NCI-H460 (cell line): ENCODE data around the gene MYO15A. TPM values are rescaled to one million over a fixed set of nuclear protein-coding genes. Genes with fewer than 3 reads are reported as not detected.

Experiments used
- DNase-seq: peaks from one replicate; pipeline ENCODE4 v3.0.0-alpha.2; 2016; ENCODE audit warnings: low read depth; ENCODE audit errors: extremely low read depth
- total RNA-seq: library from RNA; depleted of rRNA; stranded (reverse); fragments of >200 nt; shearing (Covaris generic); gene quantifications from 2 replicates; pipeline ENCODE4 v1.2.3, GENCODE V29; 2014

The MYO15A gene
- total RNA-seq, 1 experiment from 2014 or later = 0.30 TPM

DNA sequence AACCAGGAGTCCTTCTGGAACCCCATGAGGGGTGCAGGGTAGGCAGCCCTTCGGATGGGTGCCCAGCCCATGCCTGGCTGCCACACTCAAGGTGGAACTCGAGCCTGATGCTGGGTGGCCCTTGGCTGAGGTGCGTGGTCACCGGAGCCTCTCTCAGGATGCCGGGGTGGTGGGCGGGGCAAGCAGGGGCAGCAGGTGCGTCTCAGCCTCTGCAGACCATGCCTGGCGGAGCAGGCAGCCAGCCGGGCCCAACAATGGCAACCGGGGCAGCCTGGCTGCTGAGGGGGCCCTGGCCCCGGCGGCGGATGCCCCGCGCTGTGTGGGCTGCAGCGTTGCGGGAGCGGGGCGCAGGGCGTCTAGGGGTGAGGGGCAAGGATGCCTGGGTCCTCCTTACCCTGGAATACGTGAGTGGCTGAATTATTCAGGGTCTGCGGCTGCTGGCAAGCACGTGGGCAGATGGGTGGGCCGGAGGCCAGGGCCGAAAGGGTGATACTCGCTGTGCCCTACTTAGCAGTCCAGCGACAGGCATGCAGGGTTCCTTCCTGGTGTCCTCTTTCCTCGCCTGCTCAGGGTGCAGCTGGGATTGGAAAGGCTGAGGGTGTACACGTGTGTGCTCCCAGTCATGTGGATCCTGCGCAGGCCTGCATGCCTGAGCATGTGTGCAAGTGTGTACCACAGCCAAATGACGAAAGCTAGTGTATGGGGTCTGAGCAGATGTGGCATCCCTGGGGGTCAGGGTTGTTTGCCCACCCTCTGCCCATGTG lies 14.6 kb downstream of the MYO15A start:
- no peak for DNase-seq

DNA sequence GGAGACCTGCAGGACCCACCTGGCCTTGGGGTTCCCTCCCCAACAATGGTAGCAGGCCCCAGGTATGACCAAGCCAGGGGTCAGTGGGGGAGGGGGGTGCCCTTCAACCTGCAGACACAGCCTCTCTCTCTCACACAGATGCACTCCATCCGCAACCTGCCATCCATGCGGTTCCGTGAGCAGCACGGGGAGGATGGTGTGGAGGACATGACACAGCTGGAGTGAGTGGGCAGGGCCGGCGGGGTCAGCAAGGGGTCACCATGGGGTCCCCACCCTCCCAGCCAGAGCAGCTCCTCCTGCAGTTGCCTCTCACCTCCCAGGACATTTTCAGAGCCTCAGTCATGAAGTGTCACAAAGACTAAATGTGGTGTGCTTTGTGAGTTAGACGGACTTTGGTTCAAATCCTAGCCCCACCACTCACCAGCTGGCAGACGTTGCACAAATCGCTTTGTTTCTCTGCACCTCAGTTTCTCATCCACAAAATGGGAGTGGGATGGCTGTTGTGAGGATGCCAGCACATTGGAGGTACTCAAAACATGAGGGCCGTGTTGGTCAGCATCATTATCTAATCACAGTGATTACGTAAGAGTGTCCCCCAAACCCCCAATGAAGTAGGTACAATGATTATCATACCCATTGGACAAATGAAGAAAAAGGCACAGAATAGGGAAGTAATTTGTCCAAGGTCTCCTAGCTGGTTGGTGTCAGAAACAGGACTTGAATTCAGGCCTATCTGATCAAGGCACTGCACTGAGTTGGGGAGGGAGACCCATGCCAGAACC lies 16.0 kb downstream of the MYO15A start:
- no peak for DNase-seq

DNA sequence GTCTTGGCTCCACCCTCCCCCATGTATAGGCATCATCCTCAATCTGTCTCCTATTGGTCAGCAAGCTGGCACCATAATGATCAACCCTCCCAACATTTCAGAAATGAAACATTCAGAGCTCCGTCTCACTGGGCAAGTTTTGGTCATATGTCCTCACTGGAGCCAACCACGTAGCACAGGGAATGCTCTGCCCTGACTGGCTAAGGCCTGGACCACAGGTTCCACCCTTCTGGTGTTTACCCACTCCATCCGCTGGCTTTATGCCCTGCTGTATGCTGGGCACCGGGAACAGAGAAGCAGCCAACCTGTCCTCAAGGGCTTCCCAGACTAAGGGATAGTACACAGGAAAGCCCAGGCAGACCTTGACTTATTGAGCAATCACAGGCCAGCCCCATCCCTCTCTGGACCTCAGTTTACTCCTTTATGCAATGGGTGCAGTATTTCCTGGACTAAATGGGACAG lies 20.5 kb downstream of the MYO15A start:
- DNase-seq = peak; percentile 14

DNA sequence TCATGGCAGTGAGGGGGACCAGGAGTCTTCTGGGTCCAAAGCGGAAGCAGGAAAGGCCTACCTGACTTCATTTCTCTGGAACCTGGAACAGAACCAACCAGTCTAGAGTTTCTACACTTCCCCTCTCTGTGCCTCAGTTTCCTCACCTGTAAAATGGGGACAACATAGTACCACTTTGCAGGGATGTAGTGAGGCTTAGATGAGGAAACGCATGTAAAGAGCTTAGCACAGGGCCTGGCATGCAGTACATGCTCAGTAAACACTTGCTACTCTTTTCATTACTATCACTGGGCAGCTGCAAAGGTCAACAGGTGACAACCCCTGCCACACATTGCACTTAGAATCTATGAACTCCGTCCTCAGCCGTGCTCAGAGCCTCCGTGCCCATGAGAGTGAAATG lies 24.2 kb downstream of the MYO15A start:
- no peak for DNase-seq

DNA sequence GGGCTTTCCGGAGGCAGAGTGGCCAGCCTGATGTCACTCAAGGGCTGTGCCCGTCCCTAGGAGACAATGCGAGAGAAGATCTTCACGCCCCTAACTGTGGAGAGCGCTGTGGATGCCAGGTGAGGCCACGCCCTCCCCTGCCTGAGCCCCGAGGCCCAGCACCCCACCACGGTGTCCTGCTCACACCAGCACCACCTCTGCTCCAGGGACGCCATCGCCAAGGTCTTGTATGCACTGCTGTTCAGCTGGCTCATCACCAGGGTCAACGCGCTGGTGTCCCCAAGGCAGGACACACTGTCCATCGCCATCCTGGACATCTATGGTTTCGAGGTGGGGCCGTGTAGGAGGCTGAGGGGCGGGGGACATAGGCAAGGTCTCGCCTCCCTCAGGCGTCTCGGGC lies 27.8 kb downstream of the MYO15A start:
- no peak for DNase-seq

DNA sequence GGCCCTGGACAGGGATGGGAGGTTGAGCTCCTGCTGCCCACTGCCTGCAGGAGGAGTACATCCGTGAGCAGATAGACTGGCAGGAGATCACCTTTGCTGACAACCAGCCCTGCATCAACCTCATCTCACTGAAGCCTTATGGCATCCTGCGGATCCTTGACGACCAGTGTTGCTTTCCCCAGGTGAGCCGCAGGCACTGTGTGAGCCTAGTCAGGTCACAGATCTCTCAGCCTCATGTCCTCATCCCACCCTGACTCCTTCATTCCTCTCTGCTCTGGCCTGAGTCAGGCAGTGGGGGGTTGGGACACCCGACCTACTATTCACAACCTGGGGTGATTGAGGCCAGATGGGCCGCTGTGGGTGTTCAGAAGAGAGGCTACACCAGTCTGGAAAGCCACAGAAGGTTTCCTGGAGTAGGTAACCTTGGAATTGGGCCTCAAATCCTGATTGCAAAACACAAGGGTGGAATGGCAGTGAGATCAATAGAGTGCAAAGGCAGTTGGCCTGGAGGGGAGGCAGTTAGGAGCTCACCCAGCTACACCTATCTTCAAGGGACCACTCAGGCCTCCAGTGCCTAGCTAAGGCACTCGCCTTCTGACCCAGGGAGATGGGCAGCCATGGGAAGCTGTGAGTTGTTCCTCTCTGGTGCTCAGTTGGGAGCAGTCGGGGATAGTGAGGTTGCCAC lies 29.7 kb downstream of the MYO15A start:
- no peak for DNase-seq

DNA sequence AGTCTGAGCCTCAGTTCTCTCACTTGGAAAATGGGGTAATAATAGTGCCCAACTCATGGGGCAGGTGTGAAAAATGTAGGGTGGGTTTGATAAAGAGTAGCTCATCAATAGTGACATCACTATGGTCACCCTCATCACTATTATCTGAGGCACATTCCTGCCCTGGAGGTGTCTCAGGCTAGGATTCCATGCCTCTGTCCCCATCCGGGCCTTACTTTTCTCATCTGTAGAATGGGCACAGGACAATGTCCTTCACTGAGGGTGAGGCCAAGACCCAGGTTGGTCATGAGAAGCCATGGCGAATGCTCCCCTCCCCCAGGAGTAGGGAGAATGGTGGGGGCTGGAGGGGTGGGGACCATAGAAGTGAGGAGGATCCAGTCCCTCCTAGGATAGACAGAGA lies 30.5 kb downstream of the MYO15A start:
- no peak for DNase-seq

DNA sequence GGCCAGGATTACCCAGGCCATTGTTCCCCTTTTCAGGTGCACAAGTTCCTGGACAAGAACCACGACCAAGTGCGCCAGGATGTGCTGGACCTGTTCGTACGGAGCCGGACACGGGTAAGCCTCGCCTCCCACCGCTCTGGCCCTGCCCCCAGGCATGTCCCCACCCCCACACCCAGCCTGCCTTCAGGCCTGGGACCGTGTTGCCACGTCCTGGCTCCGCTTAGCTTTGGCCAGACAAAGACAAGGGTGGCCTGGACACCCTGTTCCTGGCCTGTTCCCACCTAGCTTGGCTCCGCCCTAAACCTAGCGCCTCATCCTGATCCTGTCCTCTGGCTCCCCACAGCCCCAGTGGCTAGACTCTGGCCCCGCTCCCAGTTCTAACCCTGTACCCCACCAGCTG lies 30.9 kb downstream of the MYO15A start:
- DNase-seq = no peak

DNA sequence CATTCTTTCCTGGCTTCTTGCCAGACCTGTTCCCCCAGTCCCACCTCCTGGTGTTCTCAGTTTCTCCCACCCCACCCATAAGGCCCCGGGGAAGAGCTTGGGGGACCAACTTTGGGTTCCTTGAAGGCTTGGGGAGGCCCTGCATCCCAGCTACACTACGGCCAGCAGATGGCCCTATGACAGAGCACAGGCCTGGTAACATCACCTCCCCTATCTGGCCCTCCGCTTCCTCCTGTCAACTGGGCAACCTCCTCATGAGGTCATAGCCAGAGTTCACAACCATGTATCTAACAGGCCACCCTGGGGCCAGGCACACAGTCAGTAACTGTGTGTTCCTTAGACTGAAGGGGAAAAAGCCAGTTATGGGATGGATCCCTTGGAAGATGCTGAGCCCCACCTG lies 31.4 kb downstream of the MYO15A start:
- DNase-seq = no peak

DNA sequence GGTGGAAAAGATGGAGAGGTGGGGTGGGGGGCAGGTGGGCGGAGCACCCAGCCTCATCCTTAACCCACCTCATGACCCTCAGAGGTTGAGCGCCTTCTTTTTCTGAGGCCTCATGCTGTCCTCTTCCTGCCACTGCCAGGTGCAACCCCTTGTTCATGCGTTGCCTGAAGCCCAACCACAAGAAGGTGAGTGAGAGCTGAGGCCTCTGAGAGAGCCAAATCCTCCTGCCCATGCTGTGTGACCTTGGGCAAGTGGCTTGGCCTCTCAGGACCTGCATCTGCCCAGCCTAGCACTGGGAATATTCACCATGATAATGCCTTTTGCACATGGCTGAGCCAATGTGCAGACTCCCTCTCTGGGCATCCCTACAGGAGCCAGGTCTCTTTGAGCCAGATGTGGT lies 32.1 kb downstream of the MYO15A start:
- DNase-seq = no peak

DNA sequence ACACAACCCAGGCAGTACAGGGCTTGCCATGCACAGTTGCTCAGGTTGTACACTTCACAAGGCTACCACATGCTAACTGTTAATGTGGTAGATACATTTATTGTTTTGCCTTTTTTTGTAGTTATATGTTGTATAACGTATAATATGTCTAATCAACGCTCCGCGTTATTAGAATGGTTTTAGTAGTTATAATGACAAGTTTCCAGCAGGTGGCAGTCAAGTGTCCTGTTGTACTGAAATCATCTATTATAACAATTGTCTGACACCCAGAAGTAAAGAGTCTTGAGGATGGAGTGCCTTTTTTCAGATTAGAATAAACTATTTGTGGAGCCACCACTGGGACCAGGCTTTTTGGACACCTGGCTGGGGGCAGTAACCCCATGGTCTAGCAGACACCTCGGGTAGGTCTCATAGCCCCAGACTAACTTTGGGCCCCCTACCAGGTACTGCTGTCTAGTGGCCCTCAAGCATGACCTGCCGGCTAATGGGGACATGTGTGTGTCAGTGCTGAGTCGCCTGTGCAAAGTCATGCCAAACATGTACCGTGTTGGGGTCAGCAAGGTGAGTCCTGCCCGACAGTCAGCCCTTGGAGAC lies 32.8 kb downstream of the MYO15A start:
- DNase-seq = peak; percentile 53

DNA sequence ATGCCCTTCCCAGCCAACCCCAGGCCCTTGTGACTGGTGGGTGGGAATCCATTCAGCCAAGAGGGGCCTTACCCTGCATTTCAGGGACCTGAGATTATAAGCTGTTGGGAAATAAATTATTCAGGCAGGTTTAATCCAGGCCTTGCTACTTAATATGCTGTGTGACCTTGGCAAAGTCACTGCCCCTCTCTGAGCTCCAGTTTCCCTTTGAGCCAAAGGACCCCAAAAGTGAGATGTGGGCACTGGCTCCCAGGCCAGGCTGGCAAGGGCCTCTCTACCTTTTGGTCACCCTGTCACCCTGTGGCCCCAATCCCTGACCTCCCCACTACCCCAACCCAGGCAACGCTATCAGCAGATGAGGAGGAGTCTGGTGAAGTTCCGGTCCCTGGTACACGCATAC lies 33.9 kb downstream of the MYO15A start:
- DNase-seq = no peak

DNA sequence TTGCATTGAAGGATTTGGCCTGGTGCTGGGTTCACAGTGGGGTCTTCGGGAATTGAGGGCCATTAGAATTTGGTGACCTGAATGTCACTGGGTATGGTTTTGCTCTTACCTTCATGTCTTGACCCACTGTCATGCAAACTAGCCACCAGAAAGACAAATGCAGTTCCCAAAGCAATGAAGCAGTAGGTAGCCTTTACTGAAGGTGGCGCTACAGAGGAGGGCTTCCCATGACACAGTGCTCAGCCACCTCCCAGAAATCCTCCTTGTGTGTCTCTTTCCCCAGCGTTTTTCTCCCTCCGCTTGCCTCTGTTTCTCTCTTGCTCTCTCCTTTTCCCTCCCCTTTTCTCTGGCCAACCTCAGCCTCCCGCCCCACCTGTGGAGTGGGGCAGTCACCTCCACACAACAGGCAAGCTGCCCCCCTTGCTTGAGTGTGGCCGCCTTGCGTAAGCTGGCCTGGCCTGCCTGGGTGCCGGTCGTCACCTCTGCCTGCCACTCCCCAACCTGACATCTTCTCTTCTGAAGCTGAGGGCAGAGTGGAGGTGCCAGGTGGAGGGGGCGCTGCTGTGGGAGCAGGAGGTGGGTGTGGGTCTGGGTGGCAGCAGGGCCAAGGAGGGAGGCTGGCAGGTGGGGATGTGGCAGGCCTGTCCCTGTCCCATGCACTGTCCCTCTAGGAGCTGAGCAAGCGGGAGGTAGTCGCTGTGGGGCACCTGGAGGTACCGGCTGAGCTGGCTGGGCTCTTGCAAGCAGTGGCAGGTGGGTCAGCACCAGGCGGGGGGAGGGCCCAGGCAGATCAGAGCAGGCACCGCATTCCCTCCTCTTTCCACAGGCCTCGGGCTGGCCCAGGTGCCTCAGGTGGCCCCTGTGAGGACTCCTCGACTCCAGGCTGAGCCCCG lies 34.7 kb downstream of the MYO15A start:
- DNase-seq = peak; percentile 18

DNA sequence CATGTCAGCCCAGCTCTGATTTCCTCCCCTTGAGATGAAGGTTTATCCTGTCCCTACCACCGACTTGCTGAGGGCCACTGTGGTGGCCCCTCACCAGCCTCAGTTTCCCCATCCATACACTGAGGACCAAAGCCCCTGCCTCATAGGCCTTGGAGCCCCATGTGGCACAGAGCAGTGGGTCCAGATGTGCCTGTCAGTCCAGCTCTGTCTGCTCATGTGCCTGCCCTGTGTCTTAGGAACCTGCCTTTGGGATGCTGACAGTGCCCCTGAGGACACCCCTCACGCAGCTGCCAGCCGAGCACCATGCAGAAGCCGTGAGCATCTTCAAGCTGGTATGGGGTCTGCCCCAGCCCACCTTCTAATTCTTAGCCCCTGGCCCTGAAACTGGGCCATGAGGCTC lies 35.7 kb downstream of the MYO15A start:
- DNase-seq = no peak

DNA sequence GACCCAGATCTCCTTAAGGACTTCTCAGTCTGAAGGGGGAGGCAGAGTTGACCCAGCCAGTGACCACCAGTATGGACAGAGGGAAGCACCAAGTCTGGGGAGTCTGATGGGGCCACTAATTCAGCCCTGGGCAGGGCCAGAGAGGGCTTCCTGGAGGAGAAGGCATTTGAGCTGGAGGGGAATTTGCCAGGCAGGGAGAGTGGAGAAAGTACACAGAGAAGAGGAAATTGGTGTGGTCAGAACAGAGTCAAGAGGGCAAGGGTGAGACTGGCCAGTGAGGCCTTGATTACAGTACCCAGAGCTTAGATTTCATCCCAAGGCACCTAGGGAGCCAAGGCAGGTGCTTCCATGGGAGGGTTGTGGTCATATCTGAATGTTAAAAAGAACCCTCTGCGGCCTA lies 36.3 kb downstream of the MYO15A start:
- DNase-seq = no peak

DNA sequence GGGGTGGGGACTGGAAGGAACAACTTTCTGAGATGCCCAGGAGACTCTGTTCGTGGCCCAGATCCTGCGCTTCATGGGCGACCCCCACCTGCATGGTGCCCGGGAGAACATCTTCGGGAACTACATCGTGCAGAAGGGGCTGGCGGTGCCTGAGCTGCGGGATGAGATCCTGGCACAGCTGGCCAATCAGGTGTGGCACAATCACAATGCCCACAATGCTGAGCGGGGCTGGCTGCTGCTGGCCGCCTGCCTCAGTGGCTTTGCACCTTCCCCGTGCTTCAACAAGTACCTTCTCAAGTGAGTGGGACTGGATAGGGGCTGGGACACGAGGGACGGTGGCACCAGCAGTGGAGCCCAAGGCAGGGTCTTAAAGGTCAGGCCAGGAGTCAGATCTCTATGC lies 37.3 kb downstream of the MYO15A start:
- no peak for DNase-seq

DNA sequence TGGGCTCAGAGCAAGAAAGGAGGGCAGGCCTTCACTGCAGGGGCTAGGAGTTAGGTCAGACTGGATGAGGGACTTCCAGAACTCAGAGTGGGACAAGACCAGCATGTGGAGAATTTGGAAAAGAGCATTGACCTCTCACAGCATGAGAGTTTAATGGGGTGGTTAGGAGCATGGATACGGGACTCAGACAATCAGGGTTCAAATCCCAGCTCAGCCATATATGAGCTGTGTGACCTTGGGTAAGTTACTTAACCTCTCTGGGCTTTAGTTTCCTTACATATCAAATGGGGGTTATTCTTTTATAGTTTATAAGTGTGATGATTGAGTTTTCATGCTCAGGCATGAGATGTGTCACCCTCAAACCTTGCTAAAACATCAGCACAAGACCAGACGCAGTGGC lies 37.7 kb downstream of the MYO15A start:
- DNase-seq = no peak

DNA sequence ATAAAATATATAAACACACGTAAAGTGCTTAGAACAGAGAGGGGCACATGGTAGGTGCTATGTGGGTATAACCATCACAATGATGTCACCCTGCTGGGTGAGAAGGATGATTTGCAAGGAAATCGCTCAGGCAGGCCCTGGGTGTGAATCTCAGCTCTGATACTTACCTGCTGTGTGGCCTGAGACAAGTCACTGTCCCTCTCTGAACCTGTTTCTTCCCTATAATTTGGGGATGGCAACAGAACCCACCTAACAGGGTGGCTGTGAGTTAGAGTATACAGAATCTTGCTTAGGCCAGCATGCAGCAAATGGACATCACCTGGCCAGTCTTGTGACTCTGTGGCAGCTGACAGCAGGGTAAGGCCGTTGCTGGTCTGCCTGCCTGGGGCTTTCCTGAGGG lies 38.4 kb downstream of the MYO15A start:
- DNase-seq = no peak

DNA sequence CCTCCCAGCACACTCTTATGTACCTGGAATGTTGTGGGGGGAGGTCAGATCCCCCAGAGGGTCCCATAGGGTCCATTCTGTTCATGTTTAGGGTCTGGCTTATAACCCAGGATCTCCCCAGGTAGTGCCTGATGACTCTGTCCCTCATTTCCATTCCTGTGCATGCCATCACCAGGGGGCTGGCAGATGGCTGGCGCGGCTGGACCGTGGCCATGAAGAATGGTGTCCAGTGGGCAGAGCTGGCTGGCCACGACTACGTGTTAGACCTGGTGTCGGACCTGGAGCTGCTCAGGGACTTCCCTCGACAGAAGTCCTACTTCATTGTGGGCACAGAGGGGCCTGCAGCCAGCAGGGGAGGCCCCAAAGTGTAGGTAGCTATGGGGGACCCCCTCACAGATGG lies 40.0 kb downstream of the MYO15A start:
- DNase-seq = no peak

DNA sequence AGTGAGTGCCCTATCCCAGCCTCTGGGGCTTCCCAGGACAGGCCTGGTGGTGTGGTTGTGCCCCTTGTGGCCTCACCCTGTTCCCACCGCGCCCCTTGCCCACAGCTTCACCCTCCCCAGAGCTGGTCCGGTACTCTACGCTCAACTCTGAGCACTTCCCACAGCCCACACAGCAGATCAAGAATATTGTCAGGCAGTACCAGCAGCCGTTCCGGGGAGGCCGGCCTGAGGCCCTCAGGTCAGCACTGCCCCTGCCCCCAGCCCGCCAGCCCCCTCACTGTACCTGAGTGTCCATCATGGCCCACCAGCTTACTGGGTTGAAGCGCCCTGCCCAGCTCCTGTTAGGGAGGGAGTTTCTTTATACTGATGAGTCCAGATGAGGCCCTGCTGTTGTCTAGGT lies 42.7 kb downstream of the MYO15A start:
- no peak for DNase-seq
